ENCODE measurements around the gene RANGAP1. TPM values are rescaled to one million over a fixed set of nuclear protein-coding genes. Genes with fewer than 3 reads are reported as not detected.

Gene RANGAP1
- total and polyA plus RNA-seq, 5 donors: 26.0 to 38.5 (median 30.2) TPM

GRCh38 chr22:41234815-41235695 lies 50.9 kb downstream of the RANGAP1 start:
- peaks cover 6% of the 10 kb centered on the region for H3K4me1 ChIP-seq (ENCODE audit: control insufficient read depth, insufficient read depth, low read length)
- intact Hi-C loops (cut with DNase I): no loop called here
- WGBS: 77% methylated on average over 19 of the region's 19 CpGs
- H3K27me3 ChIP-seq (ENCODE audit: control insufficient read depth, insufficient read depth): no peaks in the 10 kb centered on the region
- H3K9me3 ChIP-seq (ENCODE audit: control insufficient read depth, low read length): no peaks in the 10 kb centered on the region
- peak in 2 of 3 donors; percentile 50 to 65 for DNase-seq
- no peak for ATAC-seq
- no peak overlapping the region for H3K27ac ChIP-seq (ENCODE audit: low read length)
- H3K4me3 ChIP-seq (ENCODE audit: low read length): no peak overlapping the region

DNA sequence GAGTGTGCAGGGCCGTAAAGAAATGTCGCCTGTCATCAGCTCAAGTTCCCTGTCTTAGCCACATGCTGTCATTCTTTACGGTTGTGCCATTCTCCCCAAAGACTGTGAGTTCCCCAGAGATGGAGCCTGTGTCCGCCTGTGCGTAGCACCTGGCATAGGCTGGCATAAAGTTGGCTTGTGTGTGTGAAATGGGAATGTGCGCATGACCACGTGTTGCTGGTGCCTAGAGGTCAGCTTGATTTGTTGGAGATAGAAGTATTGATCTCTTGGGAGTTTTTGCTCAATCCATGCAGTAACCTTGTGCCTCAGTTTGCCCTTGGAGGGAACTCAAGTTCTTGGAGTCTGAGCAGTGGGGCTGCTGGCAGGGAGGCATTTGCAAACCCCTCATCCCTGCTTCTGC lies 54.6 kb downstream of the RANGAP1 start:
- no peak overlapping the region for H3K4me3 ChIP-seq (ENCODE audit: low read length)
- no peak overlapping the region for H3K27ac ChIP-seq (ENCODE audit: low read length)
- H3K9me3 ChIP-seq (ENCODE audit: control insufficient read depth, low read length): no peaks in the 10 kb centered on the region
- DNase-seq (peak in 1 of 3 donors; percentile 12), ATAC-seq (no peak)
- peaks cover 4% of the 10 kb centered on the region for H3K4me1 ChIP-seq (ENCODE audit: control insufficient read depth, insufficient read depth, low read length)
- intact Hi-C loops (cut with DNase I): no loop called here
- WGBS: 76% methylated on average over 7 of the region's 7 CpGs
- no peaks in the 10 kb centered on the region for H3K27me3 ChIP-seq (ENCODE audit: control insufficient read depth, insufficient read depth)

GRCh38 chr22:41230401-41230785 lies 55.6 kb downstream of the RANGAP1 start:
- intact Hi-C loops (cut with DNase I): no loop called here
- Histone ChIP-seq H3K27ac (ENCODE audit: low read length) (peak overlapping the region; percentile 53), H3K27me3 (ENCODE audit: control insufficient read depth, insufficient read depth) (no peaks in the 10 kb centered on the region), H3K9me3 (ENCODE audit: control insufficient read depth, low read length) (no peaks in the 10 kb centered on the region), H3K4me3 (ENCODE audit: low read length) (no peak overlapping the region), H3K4me1 (ENCODE audit: control insufficient read depth, insufficient read depth, low read length) (peaks cover 4% of the 10 kb centered on the region)
- ATAC-seq (no peak), DNase-seq (no peak)
- WGBS: 76% methylated on average over 9 of the region's 9 CpGs

GRCh38 chr22:41229730-41230400 lies 56.1 kb downstream of the RANGAP1 start:
- Histone ChIP-seq H3K4me3 (ENCODE audit: low read length) (no peak overlapping the region), H3K27ac (ENCODE audit: low read length) (peak overlapping the region; percentile 53), H3K4me1 (ENCODE audit: control insufficient read depth, insufficient read depth, low read length) (peaks cover 4% of the 10 kb centered on the region), H3K9me3 (ENCODE audit: control insufficient read depth, low read length) (no peaks in the 10 kb centered on the region), H3K27me3 (ENCODE audit: control insufficient read depth, insufficient read depth) (no peaks in the 10 kb centered on the region)
- intact Hi-C loops (cut with DNase I): no loop called here
- 52% methylated on average over 17 of the region's 17 CpGs for WGBS
- DNase-seq: peak in 2 of 3 donors; percentile 55 to 77
- peak; percentile 34 to 53 for ATAC-seq

DNA sequence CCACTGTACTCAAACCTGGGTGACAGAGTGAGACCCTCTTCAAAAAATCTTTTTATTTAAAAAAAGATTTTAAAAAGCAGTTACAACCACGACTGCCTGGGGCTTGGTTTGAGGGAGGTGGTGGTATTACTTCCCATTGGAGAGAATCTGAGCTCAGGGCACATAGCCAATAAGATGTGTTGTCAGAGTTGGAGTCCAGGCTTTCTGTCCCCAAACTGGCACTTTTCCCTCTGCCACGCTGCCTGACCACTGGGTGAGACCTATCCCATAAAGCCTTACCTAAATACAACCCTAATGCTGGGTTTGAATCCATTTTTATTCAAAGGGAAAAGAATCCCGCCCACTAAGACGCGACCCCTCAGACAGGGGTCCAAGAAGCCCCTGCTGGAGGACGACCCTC lies 56.8 kb downstream of the RANGAP1 start:
- Histone ChIP-seq H3K4me3 (ENCODE audit: low read length) (no peak overlapping the region), H3K9me3 (ENCODE audit: control insufficient read depth, low read length) (no peaks in the 10 kb centered on the region), H3K27me3 (ENCODE audit: control insufficient read depth, insufficient read depth) (no peaks in the 10 kb centered on the region), H3K27ac (ENCODE audit: low read length) (no peak overlapping the region), H3K4me1 (ENCODE audit: control insufficient read depth, insufficient read depth, low read length) (peaks cover 4% of the 10 kb centered on the region)
- DNase-seq (no peak), ATAC-seq (no peak)
- intact Hi-C loops (cut with DNase I): no loop called here
- 82% methylated on average over 6 of the region's 6 CpGs for WGBS

GRCh38 chr22:41226723-41227655 lies 59.0 kb downstream of the RANGAP1 start:
- Histone ChIP-seq H3K4me1 (ENCODE audit: control insufficient read depth, insufficient read depth, low read length) (peaks cover 4% of the 10 kb centered on the region), H3K27ac (ENCODE audit: low read length) (no peak overlapping the region), H3K4me3 (ENCODE audit: low read length) (no peak overlapping the region), H3K9me3 (ENCODE audit: control insufficient read depth, low read length) (no peaks in the 10 kb centered on the region), H3K27me3 (ENCODE audit: control insufficient read depth, insufficient read depth) (no peaks in the 10 kb centered on the region)
- intact Hi-C loops (cut with DNase I): no loop called here
- ATAC-seq: peak; percentile 19 to 20
- peak in 2 of 3 donors; percentile 79 to 80 for DNase-seq
- 93% methylated on average over 26 of the region's 26 CpGs for WGBS

DNA sequence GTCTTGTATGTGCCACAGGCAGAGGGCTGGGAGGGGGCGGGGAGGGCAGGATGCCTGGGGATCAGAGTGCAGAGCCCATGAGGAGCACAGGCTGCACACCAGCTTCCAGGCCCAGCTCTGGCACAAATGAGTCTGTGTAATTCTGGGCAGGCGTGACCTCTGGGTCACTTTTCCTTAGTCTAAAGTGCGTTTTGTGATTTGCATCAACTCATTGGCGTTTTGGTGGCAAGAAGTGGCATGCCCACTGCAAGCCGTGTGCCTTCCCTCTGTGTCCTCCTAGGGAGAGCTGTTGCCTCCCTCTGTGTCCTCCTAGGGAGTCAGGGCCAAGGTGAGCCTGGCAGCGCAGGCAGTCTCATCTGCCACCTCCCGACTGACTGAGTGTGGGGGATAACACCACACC lies 62.5 kb downstream of the RANGAP1 start:
- H3K9me3 ChIP-seq (ENCODE audit: control insufficient read depth, low read length): no peaks in the 10 kb centered on the region
- intact Hi-C loops (cut with DNase I): no loop called here
- DNase-seq: no peak
- no peak overlapping the region for H3K4me3 ChIP-seq (ENCODE audit: low read length)
- no peaks in the 10 kb centered on the region for H3K4me1 ChIP-seq (ENCODE audit: control insufficient read depth, insufficient read depth, low read length)
- 85% methylated on average over 7 of the region's 7 CpGs for WGBS
- ATAC-seq: no peak
- no peaks in the 10 kb centered on the region for H3K27me3 ChIP-seq (ENCODE audit: control insufficient read depth, insufficient read depth)
- H3K27ac ChIP-seq (ENCODE audit: low read length): no peak overlapping the region

DNA sequence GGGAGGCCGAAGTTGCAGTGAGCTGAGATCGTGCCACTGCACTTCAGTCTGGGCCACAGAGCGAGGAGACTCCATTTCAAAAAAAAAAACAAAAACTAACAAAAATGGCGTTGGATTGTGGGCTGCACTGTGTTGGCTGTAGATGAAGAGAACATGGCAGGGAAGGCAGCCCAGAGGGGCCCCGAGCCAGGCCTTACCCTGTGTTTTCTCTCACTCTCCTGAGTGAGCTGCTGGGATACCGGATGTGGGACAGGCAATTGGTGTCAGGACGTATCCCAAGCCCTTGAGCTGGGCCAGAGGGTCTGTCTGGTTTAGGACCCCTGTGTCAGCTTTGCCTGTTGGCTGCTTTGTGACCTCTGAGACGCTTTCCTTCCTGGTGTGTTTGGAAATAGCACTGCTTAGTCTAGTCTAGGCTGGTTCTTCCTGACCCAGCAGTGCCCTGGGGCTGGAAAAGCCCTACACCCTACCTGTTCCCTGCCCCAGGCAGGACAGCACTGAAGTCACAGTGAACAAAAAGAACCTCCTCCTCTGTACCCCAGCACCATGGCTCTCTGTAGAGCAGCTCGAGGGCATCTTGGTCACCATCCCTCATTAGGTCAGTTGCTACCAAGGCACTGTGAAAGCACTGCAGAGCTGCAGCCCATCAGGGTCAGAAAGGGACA lies 63.0 kb downstream of the RANGAP1 start:
- ATAC-seq (no peak), DNase-seq (no peak)
- 90% methylated on average over 9 of the region's 9 CpGs for WGBS
- Histone ChIP-seq H3K4me3 (ENCODE audit: low read length) (no peak overlapping the region), H3K9me3 (ENCODE audit: control insufficient read depth, low read length) (no peaks in the 10 kb centered on the region), H3K27me3 (ENCODE audit: control insufficient read depth, insufficient read depth) (no peaks in the 10 kb centered on the region), H3K4me1 (ENCODE audit: control insufficient read depth, insufficient read depth, low read length) (no peaks in the 10 kb centered on the region), H3K27ac (ENCODE audit: low read length) (no peak overlapping the region)
- intact Hi-C loops (cut with DNase I): no loop called here

DNA sequence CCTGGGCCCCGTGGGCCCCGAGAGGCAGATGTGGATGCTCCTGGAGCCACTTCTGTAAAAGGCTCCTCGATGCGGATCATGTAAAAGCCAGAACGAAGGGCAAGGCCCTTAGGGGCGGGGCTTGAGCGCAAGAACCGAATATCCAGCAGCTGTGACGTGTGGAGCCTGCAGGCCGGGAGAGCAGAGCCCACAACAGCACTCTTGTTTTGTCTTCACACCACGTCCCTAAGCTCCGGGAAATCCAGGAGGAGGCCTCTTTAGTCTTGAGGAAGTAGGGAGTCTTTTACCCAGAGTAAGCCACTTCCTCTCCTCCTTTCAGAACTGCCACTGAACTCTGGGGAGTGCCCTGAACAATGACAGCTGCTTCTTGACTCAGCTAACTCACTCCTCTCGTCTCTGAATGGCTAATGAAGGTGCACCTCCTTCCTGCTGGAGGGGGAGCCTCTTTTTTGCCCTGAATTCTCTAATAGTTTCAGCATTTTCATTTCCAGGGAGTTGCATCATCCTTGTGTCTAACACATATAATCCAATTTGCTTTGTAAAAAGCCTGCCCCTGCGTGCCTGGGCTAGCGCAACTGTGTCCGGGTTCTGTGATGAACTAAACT lies 68.3 kb downstream of the RANGAP1 start:
- no peaks in the 10 kb centered on the region for H3K9me3 ChIP-seq (ENCODE audit: control insufficient read depth, low read length)
- intact Hi-C loops (cut with DNase I): no loop called here
- WGBS: 31% methylated on average over 16 of the region's 16 CpGs
- H3K27me3 ChIP-seq (ENCODE audit: control insufficient read depth, insufficient read depth): no peaks in the 10 kb centered on the region
- H3K27ac ChIP-seq (ENCODE audit: low read length): peak overlapping the region; percentile 50
- H3K4me1 ChIP-seq (ENCODE audit: control insufficient read depth, insufficient read depth, low read length): no peaks in the 10 kb centered on the region
- H3K4me3 ChIP-seq (ENCODE audit: low read length): no peak overlapping the region
- ATAC-seq (peak; percentile 91 to 92), DNase-seq (peak; percentile 85 to 94 (median 89))

- ATAC-seq: peak; percentile 18 to 34
- H3K27ac ChIP-seq (ENCODE audit: low read length): peak overlapping the region; percentile 50
- H3K4me1 ChIP-seq (ENCODE audit: control insufficient read depth, insufficient read depth, low read length): no peaks in the 10 kb centered on the region
- no peaks in the 10 kb centered on the region for H3K27me3 ChIP-seq (ENCODE audit: control insufficient read depth, insufficient read depth)
- no peak overlapping the region for H3K4me3 ChIP-seq (ENCODE audit: low read length)
- DNase-seq: peak in 1 of 3 donors; percentile 65
- no peaks in the 10 kb centered on the region for H3K9me3 ChIP-seq (ENCODE audit: control insufficient read depth, low read length)
- 67% methylated on average over 13 of the region's 13 CpGs for WGBS
- intact Hi-C loops (cut with DNase I): no loop called here
These were observed 69.0 kb downstream of the RANGAP1 start for GRCh38 chr22:41216984-41217383.

Data from right cardiac atrium (tissue), 5 donors.